ENCODE data around the gene PANX2.

PANX2 gene

GRCh38 chr22:50182176-50183081 lies 11.9 kb downstream of the PANX2 start:
- Histone ChIP-seq H3K4me3 (ENCODE audit: low read length) (no peak overlapping the region), H3K79me2 (ENCODE audit: low read length) (peaks cover 18% of the 10 kb centered on the region)
- no peak for DNase-seq

GRCh38 chr22:50183141-50183971 lies 12.8 kb downstream of the PANX2 start:
- Histone ChIP-seq H3K79me2 (ENCODE audit: low read length) (peaks cover 26% of the 10 kb centered on the region), H3F3A (ENCODE audit: insufficient read depth, low read length) (peaks cover 14% of the 10 kb centered on the region), H3K9me2 (replicated peaks; ENCODE audit: insufficient read depth, low read length) (no peaks in the 10 kb centered on the region), H3K9ac (ENCODE audit: low read length) (no peak overlapping the region), H3K9me3 (replicated peaks; ENCODE audit: insufficient read depth, low read length) (no peaks in the 10 kb centered on the region), H3K4me1 (ENCODE audit: low read length) (peaks cover 15% of the 10 kb centered on the region), H3K4me2 (ENCODE audit: low read depth, low read length) (no peak overlapping the region), H3K27me3 (replicated peaks; ENCODE audit: insufficient read depth, low read length) (peaks cover 4% of the 10 kb centered on the region; the same call in 1 of the 2 replicates), H3K36me3 (replicated peaks; ENCODE audit: insufficient read depth, low read length) (no peaks in the 10 kb centered on the region), H2AFZ (ENCODE audit: low read length) (no peak overlapping the region), H3K4me3 (ENCODE audit: low read length) (no peak overlapping the region), H3K27ac (ENCODE audit: low read length) (no peak overlapping the region), H4K20me1 (ENCODE audit: insufficient read depth, low read length) (no peaks in the 10 kb centered on the region)
- TF ChIP-seq EZH2 (optimal IDR thresholded peaks at IDR 0.05; ENCODE audit: low read depth, low read length) (no peak), EZH2phosphoT487 (IDR thresholded peaks at IDR 0.05; ENCODE audit: low read length) (no peak), CTCF (IDR thresholded peaks at IDR 0.05; ENCODE audit: low read length) (no peak)
- DNase-seq = no peak

More at GRCh38 chr22:50182176-50183081, 11.9 kb downstream of the PANX2 start:
- Histone ChIP-seq H3K9ac (ENCODE audit: low read length) (no peak overlapping the region), H3K36me3 (replicated peaks; ENCODE audit: insufficient read depth, low read length) (no peaks in the 10 kb centered on the region), H3K27me3 (replicated peaks; ENCODE audit: insufficient read depth, low read length) (peaks cover 4% of the 10 kb centered on the region; the same call in 1 of the 2 replicates), H3K9me3 (replicated peaks; ENCODE audit: insufficient read depth, low read length) (no peaks in the 10 kb centered on the region), H3F3A (ENCODE audit: insufficient read depth, low read length) (peaks cover 10% of the 10 kb centered on the region), H3K27ac (ENCODE audit: low read length) (no peak overlapping the region), H3K4me1 (ENCODE audit: low read length) (peaks cover 11% of the 10 kb centered on the region), H2AFZ (ENCODE audit: low read length) (no peak overlapping the region), H3K4me2 (ENCODE audit: low read depth, low read length) (no peak overlapping the region), H4K20me1 (ENCODE audit: insufficient read depth, low read length) (no peaks in the 10 kb centered on the region), H3K9me2 (replicated peaks; ENCODE audit: insufficient read depth, low read length) (no peaks in the 10 kb centered on the region)
- TF ChIP-seq EZH2 (optimal IDR thresholded peaks at IDR 0.05; ENCODE audit: low read depth, low read length) = no peak
- TF ChIP-seq CTCF (IDR thresholded peaks at IDR 0.05; ENCODE audit: low read length) = no peak
- no peak for TF ChIP-seq EZH2phosphoT487 (IDR thresholded peaks at IDR 0.05; ENCODE audit: low read length)

GRCh38 chr22:50184004-50184901 lies 13.7 kb downstream of the PANX2 start:
- no peaks in the 10 kb centered on the region for H4K20me1 ChIP-seq (ENCODE audit: insufficient read depth, low read length)
- H3K36me3 ChIP-seq (replicated peaks; ENCODE audit: insufficient read depth, low read length) = no peaks in the 10 kb centered on the region
- TF ChIP-seq CTCF (IDR thresholded peaks at IDR 0.05; ENCODE audit: low read length) (no peak), EZH2phosphoT487 (IDR thresholded peaks at IDR 0.05; ENCODE audit: low read length) (no peak), EZH2 (optimal IDR thresholded peaks at IDR 0.05; ENCODE audit: low read depth, low read length) (no peak)
- H3K9ac ChIP-seq (ENCODE audit: low read length) = no peak overlapping the region
- H3K79me2 ChIP-seq (ENCODE audit: low read length) = peaks cover 35% of the 10 kb centered on the region
- H3F3A ChIP-seq (ENCODE audit: insufficient read depth, low read length) = peaks cover 23% of the 10 kb centered on the region
- H3K4me3 ChIP-seq (ENCODE audit: low read length) = no peak overlapping the region
- no peaks in the 10 kb centered on the region for H3K9me2 ChIP-seq (replicated peaks; ENCODE audit: insufficient read depth, low read length)
- no peak for DNase-seq
- H3K4me2 ChIP-seq (ENCODE audit: low read depth, low read length) = no peak overlapping the region
- H2AFZ ChIP-seq (ENCODE audit: low read length) = no peak overlapping the region
- H3K9me3 ChIP-seq (replicated peaks; ENCODE audit: insufficient read depth, low read length) = no peaks in the 10 kb centered on the region
- peaks cover 4% of the 10 kb centered on the region; the same call in 1 of the 2 replicates for H3K27me3 ChIP-seq (replicated peaks; ENCODE audit: insufficient read depth, low read length)
- peaks cover 24% of the 10 kb centered on the region for H3K4me1 ChIP-seq (ENCODE audit: low read length)
- no peak overlapping the region for H3K27ac ChIP-seq (ENCODE audit: low read length)

Data from MM.1S (cell line).